Mesendoderm (in vitro differentiated cells): ENCODE data around the gene CLDN4.
"Not testable (repeated sequence)": the region's sequence is repeated elsewhere in the genome, so short reads cannot be mapped to it uniquely, and the experiment has no call there.

Experiments
- DNase-seq: peaks from one replicate; pipeline ENCODE4 v3.0.0; 2013
- H2AK5ac ChIP-seq: 2 replicates; pipeline ENCODE4 v1.6.1; 2013; ENCODE audit warnings: low read length, inconsistent platforms
- H2BK120ac ChIP-seq: 2 replicates; pipeline ENCODE4 v1.6.1; 2013; ENCODE audit warnings: low read depth, mild to moderate bottlenecking, low read length, moderate library complexity, mixed read lengths
- H2BK15ac ChIP-seq: replicated peaks from 2 replicates; pipeline ENCODE4 v1.6.1; 2013; ENCODE audit warnings: low read depth, mild to moderate bottlenecking, moderate library complexity
- H2BK5ac ChIP-seq: 2 replicates; pipeline ENCODE4 v1.6.1; 2013; ENCODE audit warnings: low read length, inconsistent platforms
- H3K18ac ChIP-seq: 2 replicates; pipeline ENCODE4 v1.6.1; 2013; ENCODE audit warnings: mild to moderate bottlenecking, low read length, mixed read lengths
- H3K23ac ChIP-seq: one replicate; pipeline ENCODE4 v1.6.1; 2013; ENCODE audit warnings: low read length
- H3K27ac ChIP-seq: 2 replicates; pipeline ENCODE4 v1.5.1; 2013; ENCODE audit warnings: low read depth, mild to moderate bottlenecking, inconsistent platforms, low read length, moderate library complexity
- H3K27me3 ChIP-seq: 2 replicates; pipeline ENCODE4 v1.6.1; 2013; ENCODE audit warnings: low read length, control low read depth, mild to moderate bottlenecking, inconsistent platforms; ENCODE audit not compliant: insufficient read depth, poor library complexity
- H3K36me3 ChIP-seq: 2 replicates; pipeline ENCODE4 v1.6.1; 2013; ENCODE audit warnings: low read length, inconsistent platforms; ENCODE audit not compliant: control insufficient read depth, insufficient read depth
- H3K4ac ChIP-seq: one replicate; pipeline ENCODE4 v1.6.1; 2013; ENCODE audit warnings: low read depth, mild to moderate bottlenecking, low read length, moderate library complexity
- H3K4me1 ChIP-seq: 2 replicates; pipeline ENCODE4 v1.6.1; 2013; ENCODE audit warnings: low read depth, low read length, inconsistent platforms; ENCODE audit not compliant: control insufficient read depth
- H3K4me2 ChIP-seq: 2 replicates; pipeline ENCODE4 v1.6.1; 2013; ENCODE audit warnings: low read length
- H3K4me3 ChIP-seq: 2 replicates; pipeline ENCODE4 v1.5.1; 2013; ENCODE audit warnings: mild to moderate bottlenecking, low read length
- H3K56ac ChIP-seq: one replicate; pipeline ENCODE4 v1.6.1; 2013; ENCODE audit warnings: low read length
- H3K79me1 ChIP-seq: 2 replicates; pipeline ENCODE4 v1.6.1; 2013; ENCODE audit warnings: low read length, inconsistent platforms
- H3K79me2 ChIP-seq: 2 replicates; pipeline ENCODE4 v1.6.1; 2013; ENCODE audit warnings: mild to moderate bottlenecking, low read length; ENCODE audit not compliant: control insufficient read depth, insufficient read depth
- H3K9ac ChIP-seq: 2 replicates; pipeline ENCODE4 v1.6.1; 2013; ENCODE audit warnings: low read length, inconsistent platforms
- H4K5ac ChIP-seq: one replicate; pipeline ENCODE4 v1.6.1; 2013; ENCODE audit warnings: low read length
- H4K8ac ChIP-seq: one replicate; pipeline ENCODE4 v1.6.1; 2013; ENCODE audit warnings: low read depth, mild to moderate bottlenecking, control low read depth, low read length, moderate library complexity
- WGBS: extraction: QIAGEN DNeasy Blood & Tissue Kit; methylation state at CpG from one replicate; pipeline ENCODE4 v1.1.7; 2013; ENCODE audit warnings: low lambda C conversion rate, missing lambda C conversion rate; ENCODE audit not compliant: insufficient coverage; ENCODE audit errors: extremely low coverage; 5-methylcytosine and 5-hydroxymethylcytosine counted together

Gene CLDN4

DNA sequence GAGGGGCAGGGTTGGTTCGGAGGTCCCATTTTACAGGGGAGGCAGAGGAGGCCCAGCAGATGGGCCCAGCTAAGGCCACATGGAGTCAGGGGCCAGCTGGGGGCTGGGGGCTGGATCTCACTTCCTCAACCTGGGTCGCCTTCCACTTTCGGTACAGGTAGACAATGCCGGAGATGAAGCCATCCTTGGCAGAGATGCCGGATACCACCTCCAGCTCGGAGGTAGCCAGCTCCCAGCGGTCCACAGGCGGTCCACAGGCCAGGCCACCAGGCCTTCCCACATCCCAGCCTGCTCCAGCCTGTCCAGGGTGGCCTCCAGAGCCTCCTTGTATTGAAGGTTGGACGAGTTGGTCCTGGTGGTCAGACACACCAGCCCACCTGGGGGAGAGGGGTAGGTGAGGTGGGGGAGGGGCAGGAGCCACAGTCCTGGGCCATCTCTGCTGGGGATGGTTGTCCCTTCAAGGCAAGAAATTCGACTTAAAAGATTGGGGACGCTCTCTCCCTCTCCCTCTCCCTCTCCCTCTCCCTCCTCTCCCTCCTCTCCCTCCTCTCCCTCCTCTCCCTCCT, 3.9 kb downstream of the CLDN4 start:
- H2BK120ac ChIP-seq = no peak overlapping the region
- no peak overlapping the region for H3K4ac ChIP-seq
- H2AK5ac ChIP-seq = no peak overlapping the region
- H3K36me3 ChIP-seq = no peaks in the 10 kb centered on the region
- no peaks in the 10 kb centered on the region for H3K79me2 ChIP-seq
- no peak overlapping the region for H3K27ac ChIP-seq
- peaks cover 13% of the 10 kb centered on the region for H3K4me1 ChIP-seq
- H2BK15ac ChIP-seq = no peak overlapping the region
- H3K23ac ChIP-seq = no peak overlapping the region
- H3K4me2 ChIP-seq = no peak overlapping the region
- WGBS = no CpG with 5 or more reads among the region's 11 CpGs
- no peak overlapping the region for H2BK5ac ChIP-seq
- H3K9ac ChIP-seq = no peak overlapping the region
- H3K27me3 ChIP-seq = no peaks in the 10 kb centered on the region
- no peak for DNase-seq
- H3K18ac ChIP-seq = no peak overlapping the region
- no peaks in the 10 kb centered on the region for H3K79me1 ChIP-seq
- no peak overlapping the region for H3K4me3 ChIP-seq
- no peak overlapping the region for H4K5ac ChIP-seq
- no peak overlapping the region for H3K56ac ChIP-seq
- no peak overlapping the region for H4K8ac ChIP-seq

DNA sequence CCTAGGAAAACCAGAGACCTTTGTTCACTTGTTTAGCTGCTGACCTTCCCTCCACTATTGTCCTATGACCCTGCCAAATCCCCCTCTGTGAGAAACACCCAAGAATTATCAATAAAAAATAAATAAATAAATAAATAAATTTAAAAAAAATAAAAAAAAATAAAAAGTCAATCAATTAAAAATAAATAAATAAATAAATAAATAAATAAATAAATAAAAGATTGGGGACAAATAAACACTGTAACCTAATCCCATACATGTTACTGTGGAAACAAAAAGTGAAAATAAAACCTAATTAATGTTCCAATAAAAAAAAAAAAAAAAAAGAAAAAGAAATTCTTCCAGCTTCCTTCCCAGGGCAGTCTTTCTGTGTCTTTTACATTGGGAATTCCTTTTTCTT, 6.4 kb downstream of the CLDN4 start:
- not testable (repeated sequence) for H2BK5ac ChIP-seq, H2BK120ac ChIP-seq, H3K27ac ChIP-seq, DNase-seq, H3K27me3 ChIP-seq, H3K4me2 ChIP-seq, H3K23ac ChIP-seq, H3K9ac ChIP-seq, H2BK15ac ChIP-seq, H3K79me1 ChIP-seq, H3K56ac ChIP-seq, H3K79me2 ChIP-seq, H3K18ac ChIP-seq, H2AK5ac ChIP-seq, H4K5ac ChIP-seq, H4K8ac ChIP-seq, H3K4me1 ChIP-seq, H3K4ac ChIP-seq, H3K36me3 ChIP-seq, H3K4me3 ChIP-seq

- WGBS = no CpG with 5 or more reads among the region's 6 CpGs
- H3K4ac ChIP-seq = no peak overlapping the region
Observed at GRCh38 chr7:73838642-73839041, 7.8 kb downstream of the CLDN4 start.

GRCh38 chr7:73839290-73839689, 8.5 kb downstream of the CLDN4 start:
- peaks cover 3% of the 10 kb centered on the region for H3K4me1 ChIP-seq
- no peak overlapping the region for H3K18ac ChIP-seq
- no peak overlapping the region for H2BK15ac ChIP-seq
- H3K36me3 ChIP-seq = no peaks in the 10 kb centered on the region
- H3K4me3 ChIP-seq = no peak overlapping the region
- no peaks in the 10 kb centered on the region for H3K27me3 ChIP-seq
- H3K27ac ChIP-seq = no peak overlapping the region
- H3K79me1 ChIP-seq = no peaks in the 10 kb centered on the region
- H3K23ac ChIP-seq = no peak overlapping the region
- H3K4ac ChIP-seq = no peak overlapping the region
- no peak overlapping the region for H4K5ac ChIP-seq
- no peak overlapping the region for H2BK120ac ChIP-seq
- H3K9ac ChIP-seq = no peak overlapping the region
- DNase-seq = no peak
- WGBS = no CpG with 5 or more reads among the region's 7 CpGs
- H3K56ac ChIP-seq = no peak overlapping the region
- no peak overlapping the region for H2AK5ac ChIP-seq
- H3K4me2 ChIP-seq = no peak overlapping the region
- no peak overlapping the region for H2BK5ac ChIP-seq
- no peak overlapping the region for H4K8ac ChIP-seq
- no peaks in the 10 kb centered on the region for H3K79me2 ChIP-seq

More at GRCh38 chr7:73838642-73839041, 7.8 kb downstream of the CLDN4 start:
- Histone ChIP-seq H3K4me3 (no peak overlapping the region), H4K5ac (no peak overlapping the region), H2BK15ac (no peak overlapping the region), H3K27me3 (no peaks in the 10 kb centered on the region), H3K9ac (no peak overlapping the region), H3K4me2 (no peak overlapping the region), H3K27ac (no peak overlapping the region), H3K36me3 (no peaks in the 10 kb centered on the region), H3K23ac (no peak overlapping the region), H4K8ac (no peak overlapping the region), H2BK120ac (no peak overlapping the region), H2AK5ac (no peak overlapping the region), H3K79me1 (no peaks in the 10 kb centered on the region), H3K18ac (no peak overlapping the region), H2BK5ac (no peak overlapping the region), H3K56ac (peak overlapping the region; percentile 15), H3K79me2 (no peaks in the 10 kb centered on the region), H3K4me1 (no peaks in the 10 kb centered on the region)
- DNase-seq = no peak

GRCh38 chr7:73839743-73840714, 9.2 kb downstream of the CLDN4 start:
- Histone ChIP-seq H3K79me1 (no peaks in the 10 kb centered on the region), H4K8ac (no peak overlapping the region), H3K36me3 (no peaks in the 10 kb centered on the region), H4K5ac (no peak overlapping the region), H3K27ac (no peak overlapping the region), H3K4me1 (peaks cover 3% of the 10 kb centered on the region), H3K79me2 (no peaks in the 10 kb centered on the region), H3K4me2 (no peak overlapping the region), H2BK15ac (no peak overlapping the region), H3K18ac (no peak overlapping the region), H3K4me3 (no peak overlapping the region), H2BK120ac (no peak overlapping the region), H3K23ac (no peak overlapping the region), H3K56ac (no peak overlapping the region), H3K9ac (no peak overlapping the region), H2AK5ac (no peak overlapping the region), H3K4ac (no peak overlapping the region), H3K27me3 (no peaks in the 10 kb centered on the region), H2BK5ac (no peak overlapping the region)
- no CpG with 5 or more reads among the region's 22 CpGs for WGBS
- DNase-seq = peak; percentile 63
